GM19438 (cell line): ENCODE results near the gene ACSBG1.

Source experiments
- ATAC-seq: cut with Tn5 transposase; IDR thresholded peaks from one replicate; pipeline ENCODE4 v1.9.1; 2021; ENCODE audit warnings: low read depth; ENCODE audit not compliant: unreplicated experiment

ACSBG1 gene

GRCh38 chr15:78140292-78140691 lies 94.1 kb downstream of the ACSBG1 start:
- ATAC-seq, result no peak

- ATAC-seq, result no peak
Measured at GRCh38 chr15:78139578-78139977, 94.8 kb downstream of the ACSBG1 start.

- no peak for ATAC-seq
Measured at GRCh38 chr15:78133801-78134200, 100.6 kb downstream of the ACSBG1 start.

- peak; percentile 71 for ATAC-seq
Measured at GRCh38 chr15:78131295-78132061, 102.9 kb downstream of the ACSBG1 start, which contains the start of gene CIB2. CIB2 (minus strand) TSS chr15:78131445; CDS start chr15:78131215, 230 bp downstream.

- peak; percentile 37 for ATAC-seq
Measured at GRCh38 chr15:78130466-78131294, 103.7 kb downstream of the ACSBG1 start.

GRCh38 chr15:78129751-78130287 lies 104.5 kb downstream of the ACSBG1 start:
- no peak for ATAC-seq

GRCh38 chr15:78129077-78129750 lies 105.2 kb downstream of the ACSBG1 start:
- no peak for ATAC-seq

- no peak for ATAC-seq
Measured at GRCh38 chr15:78127882-78128281, 106.5 kb downstream of the ACSBG1 start.

- no peak for ATAC-seq
Measured at GRCh38 chr15:78125267-78125666, 109.1 kb downstream of the ACSBG1 start.

GRCh38 chr15:78120523-78120922 lies 113.8 kb downstream of the ACSBG1 start:
- no peak for ATAC-seq
